ENCODE results near the gene RHBDD1.

Gene RHBDD1

GRCh38 chr2:226999661-227000060 lies 163.8 kb downstream of the RHBDD1 start:
- FAIRE-seq (no peak), DNase-seq (ENCODE audit: insufficient read length) (no peak)
- TF ChIP-seq POLR2AphosphoS5 (IDR thresholded peaks at IDR 0.05; ENCODE audit: low read depth, low read length) (no peak), TAF1 (IDR thresholded peaks at IDR 0.05; ENCODE audit: borderline replicate concordance, low read depth, low read length) (no peak), POLR2A (IDR thresholded peaks at IDR 0.05; ENCODE audit: low read depth, low read length) (no peak)

- TF ChIP-seq POLR2AphosphoS5 (IDR thresholded peaks at IDR 0.05; ENCODE audit: low read depth, low read length) = no peak
- TF ChIP-seq POLR2A (IDR thresholded peaks at IDR 0.05; ENCODE audit: low read depth, low read length) = no peak
- TF ChIP-seq TAF1 (IDR thresholded peaks at IDR 0.05; ENCODE audit: borderline replicate concordance, low read depth, low read length) = no peak
- DNase-seq (ENCODE audit: insufficient read length) (no peak), FAIRE-seq (no peak)
These were observed 164.3 kb downstream of the RHBDD1 start for GRCh38 chr2:227000123-227000522.

GRCh38 chr2:227004482-227004881 lies 168.6 kb downstream of the RHBDD1 start:
- FAIRE-seq (no peak), DNase-seq (ENCODE audit: insufficient read length) (no peak)
- no peak for TF ChIP-seq POLR2A (IDR thresholded peaks at IDR 0.05; ENCODE audit: low read depth, low read length)
- no peak for TF ChIP-seq TAF1 (IDR thresholded peaks at IDR 0.05; ENCODE audit: borderline replicate concordance, low read depth, low read length)

GRCh38 chr2:227006189-227006897 lies 170.5 kb downstream of the RHBDD1 start:
- TF ChIP-seq POLR2AphosphoS5 (IDR thresholded peaks at IDR 0.05; ENCODE audit: low read depth, low read length) = no peak
- TF ChIP-seq POLR2A (IDR thresholded peaks at IDR 0.05; ENCODE audit: low read depth, low read length) = no peak
- TF ChIP-seq TAF1 (IDR thresholded peaks at IDR 0.05; ENCODE audit: borderline replicate concordance, low read depth, low read length) = no peak
- DNase-seq (ENCODE audit: insufficient read length) = no peak
- FAIRE-seq = no peak

GRCh38 chr2:227007148-227007547 lies 171.3 kb downstream of the RHBDD1 start:
- TF ChIP-seq POLR2AphosphoS5 (IDR thresholded peaks at IDR 0.05; ENCODE audit: low read depth, low read length) (no peak), TAF1 (IDR thresholded peaks at IDR 0.05; ENCODE audit: borderline replicate concordance, low read depth, low read length) (no peak), POLR2A (IDR thresholded peaks at IDR 0.05; ENCODE audit: low read depth, low read length) (no peak)
- FAIRE-seq = no peak

GRCh38 chr2:227007940-227008339 lies 172.1 kb downstream of the RHBDD1 start:
- FAIRE-seq = no peak
- TF ChIP-seq POLR2A (IDR thresholded peaks at IDR 0.05; ENCODE audit: low read depth, low read length) (no peak), POLR2AphosphoS5 (IDR thresholded peaks at IDR 0.05; ENCODE audit: low read depth, low read length) (no peak), TAF1 (IDR thresholded peaks at IDR 0.05; ENCODE audit: borderline replicate concordance, low read depth, low read length) (no peak)
- no peak for DNase-seq (ENCODE audit: insufficient read length)

More at GRCh38 chr2:227007148-227007547, 171.3 kb downstream of the RHBDD1 start:
- DNase-seq (ENCODE audit: insufficient read length) = no peak

GRCh38 chr2:227010433-227010832 lies 174.6 kb downstream of the RHBDD1 start:
- DNase-seq (ENCODE audit: insufficient read length) (no peak), FAIRE-seq (no peak)
- no peak for TF ChIP-seq POLR2A (IDR thresholded peaks at IDR 0.05; ENCODE audit: low read depth, low read length)
- no peak for TF ChIP-seq POLR2AphosphoS5 (IDR thresholded peaks at IDR 0.05; ENCODE audit: low read depth, low read length)
- no peak for TF ChIP-seq TAF1 (IDR thresholded peaks at IDR 0.05; ENCODE audit: borderline replicate concordance, low read depth, low read length)

GRCh38 chr2:227013330-227013729 lies 177.5 kb downstream of the RHBDD1 start:
- FAIRE-seq (no peak), DNase-seq (ENCODE audit: insufficient read length) (no peak)
- TF ChIP-seq TAF1 (IDR thresholded peaks at IDR 0.05; ENCODE audit: borderline replicate concordance, low read depth, low read length) (no peak), POLR2AphosphoS5 (IDR thresholded peaks at IDR 0.05; ENCODE audit: low read depth, low read length) (no peak), POLR2A (IDR thresholded peaks at IDR 0.05; ENCODE audit: low read depth, low read length) (no peak)

GRCh38 chr2:227013881-227014280 lies 178.0 kb downstream of the RHBDD1 start:
- no peak for FAIRE-seq
- TF ChIP-seq TAF1 (IDR thresholded peaks at IDR 0.05; ENCODE audit: borderline replicate concordance, low read depth, low read length) (no peak), POLR2AphosphoS5 (IDR thresholded peaks at IDR 0.05; ENCODE audit: low read depth, low read length) (no peak), POLR2A (IDR thresholded peaks at IDR 0.05; ENCODE audit: low read depth, low read length) (no peak)
- no peak for DNase-seq (ENCODE audit: insufficient read length)

GRCh38 chr2:227016894-227017293 lies 181.0 kb downstream of the RHBDD1 start:
- FAIRE-seq = no peak
- TF ChIP-seq POLR2A (IDR thresholded peaks at IDR 0.05; ENCODE audit: low read depth, low read length) (no peak), POLR2AphosphoS5 (IDR thresholded peaks at IDR 0.05; ENCODE audit: low read depth, low read length) (no peak), TAF1 (IDR thresholded peaks at IDR 0.05; ENCODE audit: borderline replicate concordance, low read depth, low read length) (no peak)
- no peak for DNase-seq (ENCODE audit: insufficient read length)

GRCh38 chr2:227020416-227020815 lies 184.6 kb downstream of the RHBDD1 start:
- TF ChIP-seq POLR2AphosphoS5 (IDR thresholded peaks at IDR 0.05; ENCODE audit: low read depth, low read length) (no peak), TAF1 (IDR thresholded peaks at IDR 0.05; ENCODE audit: borderline replicate concordance, low read depth, low read length) (no peak)
- FAIRE-seq (no peak), DNase-seq (ENCODE audit: insufficient read length) (no peak)

- TF ChIP-seq POLR2AphosphoS5 (IDR thresholded peaks at IDR 0.05; ENCODE audit: low read depth, low read length) = no peak
- no peak for TF ChIP-seq POLR2A (IDR thresholded peaks at IDR 0.05; ENCODE audit: low read depth, low read length)
- no peak for TF ChIP-seq TAF1 (IDR thresholded peaks at IDR 0.05; ENCODE audit: borderline replicate concordance, low read depth, low read length)
- no peak for DNase-seq (ENCODE audit: insufficient read length)
- FAIRE-seq = no peak
These were observed 186.8 kb downstream of the RHBDD1 start for GRCh38 chr2:227022608-227023007.
